GM12878 (cell line): Measurements from ENCODE around the gene FNDC3B. TPM values are rescaled to one million over a fixed set of nuclear protein-coding genes. Genes with fewer than 3 reads are reported as not detected.
A peak's percentile ranks its signal among the peaks of the same experiment; 100 is the strongest.

Source experiments
- ASH2L ChIP-seq: fragments of 300-600, 200-600 bp; sonication (generic); IDR thresholded peaks from 2 replicates; pipeline ENCODE4 v1.6.1; 2017; ENCODE audit warnings: low read depth, mild to moderate bottlenecking, borderline replicate concordance
- BCLAF1 ChIP-seq: fragments of 450-650 bp; IDR thresholded peaks from 2 replicates; pipeline ENCODE4 v1.6.1; 2017; ENCODE audit warnings: antibody characterized with exemption, mild to moderate bottlenecking, moderate library complexity
- CEBPB ChIP-seq, 2 experiments: fragments of 150-350 bp in 1 of 2; IDR thresholded peaks; 2 replicates each; pipeline ENCODE4 v1.6.1; 2012 to 2014; ENCODE audit warnings: low read depth in 2 of 2, low read length in 2 of 2, borderline replicate concordance in 1 of 2, inconsistent platforms in 1 of 2
- HDGF ChIP-seq: fragments of 450-650 bp; IDR thresholded peaks from 2 replicates; pipeline ENCODE4 v1.6.1; 2016; ENCODE audit warnings: antibody characterized with exemption
- JUNB ChIP-seq: IDR thresholded peaks from 2 replicates; pipeline ENCODE4 v1.6.1; 2016; ENCODE audit warnings: antibody characterized with exemption, mild to moderate bottlenecking
- POLR2AphosphoS2 ChIP-seq: IDR thresholded peaks from 2 replicates; pipeline ENCODE4 v1.6.1; 2011; ENCODE audit warnings: low read depth, mild to moderate bottlenecking, low read length, improper control_type of control experiment, moderate library complexity
- POLR2AphosphoS5 ChIP-seq: IDR thresholded peaks from 2 replicates; pipeline ENCODE4 v1.6.1; 2011; ENCODE audit warnings: mild to moderate bottlenecking, low read length, inconsistent platforms
- RB1 ChIP-seq: fragments of 450-650 bp; formaldehyde crosslinking; IDR thresholded peaks from 2 replicates; pipeline ENCODE4 v1.6.1; 2017; ENCODE audit warnings: mild to moderate bottlenecking, borderline replicate concordance
- ZBTB11 ChIP-seq: fragments of 450-650 bp; formaldehyde crosslinking; IDR thresholded peaks from 2 replicates; pipeline ENCODE4 v1.5.0; 2022; ENCODE audit warnings: mild to moderate bottlenecking, missing genetic modification characterization
- polyA plus RNA-seq, 11 experiments: library from polyadenylated mRNA; depleted of rRNA in 4 of 11; unstranded in 6 of 11; stranded (reverse) in 5 of 11; fragments of >200 nt; fragmentation: Nextera tagmentation in 4 of 11; fragmentation: Illumina TruSeq in 1 of 11; extraction: Ambion mirVana in 4 of 11; extraction: Trizol in 1 of 11; gene quantifications; 1 replicate in 1 of 11; 2 replicates in 10 of 11; pipeline versions ENCODE4 v1.2.1 to v1.2.3, GENCODE V29; 2011 to 2016; ENCODE audit warnings: inconsistent platforms in 2 of 11, missing spikeins in 2 of 11, low read depth in 1 of 11
- total RNA-seq, 4 experiments: library from RNA; depleted of rRNA in 3 of 4; stranded (reverse); fragments of >200 nt in 3 of 4; fragmentation: Illumina TruSeq in 1 of 4; extraction: Trizol in 1 of 4; gene quantifications; 2 replicates each; pipeline versions ENCODE4 v1.2.1 to v1.2.3, GENCODE V29; 2013 to 2021
- TF ChIP-seq, protein P1 (sequence below): fragments of 450-650 bp; IDR thresholded peaks from 2 replicates; pipeline ENCODE4 v1.6.1; 2017; ENCODE audit warnings: borderline replicate concordance

Gene FNDC3B
- total and polyA plus RNA-seq, 10 of the 15 experiments (the other 5 are each of a cell fraction or from before 2014, with no cell fraction given): 7.9 to 35.0 (median 18.5) TPM

DNA sequence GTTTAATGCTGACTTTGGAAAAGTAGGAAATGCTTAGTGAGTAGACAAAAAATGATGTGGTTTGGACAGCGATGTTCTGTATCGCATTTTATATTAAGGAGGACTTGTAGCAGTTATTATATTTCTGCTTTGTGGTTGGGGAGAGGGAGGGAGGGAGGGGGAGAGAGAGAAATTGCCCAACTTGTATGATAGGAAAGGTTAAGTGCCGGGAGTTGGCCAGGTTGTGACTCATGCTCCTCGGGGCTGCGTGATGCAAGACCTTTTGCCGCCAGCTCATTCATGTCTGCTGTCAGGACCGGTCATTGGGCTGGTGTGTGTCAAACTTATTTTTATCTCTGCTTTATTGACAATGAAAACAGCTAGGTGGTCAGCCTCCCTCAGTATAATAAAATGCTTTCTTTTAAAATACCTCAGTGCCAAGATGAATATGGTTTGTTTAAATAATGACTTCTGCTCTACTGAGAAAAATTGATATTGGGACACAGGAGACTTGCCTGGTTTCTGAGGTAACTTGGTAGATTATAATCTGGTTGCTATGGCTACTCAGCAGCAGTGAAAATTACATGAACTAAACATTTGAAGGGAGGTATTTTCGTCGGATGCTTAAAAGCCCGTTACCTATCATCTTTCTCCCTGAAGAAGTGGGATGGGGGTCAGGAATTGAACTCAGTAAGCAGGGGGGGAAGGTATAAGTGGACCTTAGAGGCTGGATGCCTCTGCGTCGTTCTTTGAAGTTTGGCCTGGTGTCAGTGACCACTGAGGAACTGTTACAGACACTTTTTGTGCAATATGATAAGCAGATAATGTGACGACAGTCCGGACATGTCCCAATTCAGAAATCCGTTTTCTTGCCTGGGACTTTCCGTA is 90.7 kb downstream of the FNDC3B start (continued):
- TF ChIP-seq ZBTB11 (CRISPR knock-in tag) (no peak), RB1 (no peak), POLR2AphosphoS5 (no peak), JUNB (0 out of 2 replicates have a peak, but pooled peaks have one; percentile 25), CEBPB (IDR thresholded peaks at IDR 0.05; ENCODE audit: borderline replicate concordance in 1 of 2, low read depth in 2 of 2, low read length in 2 of 2) (peak in 1 of 2 experiments; percentile 8; a peak in 1 of 4 replicates), HDGF (no peak), ASH2L (no peak), POLR2AphosphoS2 (no peak), BCLAF1 (no peak)
- TF ChIP-seq, protein P1, sequence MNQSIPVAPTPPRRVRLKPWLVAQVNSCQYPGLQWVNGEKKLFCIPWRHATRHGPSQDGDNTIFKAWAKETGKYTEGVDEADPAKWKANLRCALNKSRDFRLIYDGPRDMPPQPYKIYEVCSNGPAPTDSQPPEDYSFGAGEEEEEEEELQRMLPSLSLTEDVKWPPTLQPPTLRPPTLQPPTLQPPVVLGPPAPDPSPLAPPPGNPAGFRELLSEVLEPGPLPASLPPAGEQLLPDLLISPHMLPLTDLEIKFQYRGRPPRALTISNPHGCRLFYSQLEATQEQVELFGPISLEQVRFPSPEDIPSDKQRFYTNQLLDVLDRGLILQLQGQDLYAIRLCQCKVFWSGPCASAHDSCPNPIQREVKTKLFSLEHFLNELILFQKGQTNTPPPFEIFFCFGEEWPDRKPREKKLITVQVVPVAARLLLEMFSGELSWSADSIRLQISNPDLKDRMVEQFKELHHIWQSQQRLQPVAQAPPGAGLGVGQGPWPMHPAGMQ: no peak
- TF ChIP-seq, all 136 proteins: peak for 4
